Stimulated activated CD4-positive, alpha-beta T cell treated with anti-CD3 and anti-CD28 coated beads, Interleukin-4, amount 100 ng/mL, for 1 hour (primary cell): Measurements from ENCODE around the gene RAB3GAP2.
A peak's percentile ranks its signal among the peaks of the same experiment; 100 is the strongest.
"Not testable (repeated sequence)": the region's sequence is repeated elsewhere in the genome, so short reads cannot be mapped to it uniquely, and the experiment has no call there.

ENCODE experiments used
- DNase-seq: peaks from one replicate; pipeline ENCODE4 v3.0.0-alpha.2; 2020

Gene RAB3GAP2

GRCh38 chr1:220272047-220272840 lies at the start of gene RAB3GAP2:
RAB3GAP2 (minus strand) TSS chr1:220272453; CDS start chr1:220272337, 116 bp downstream.
- DNase-seq, result peak; percentile 96

- DNase-seq, result no peak
Measured at GRCh38 chr1:220321758-220322157, 49.5 kb upstream of the RAB3GAP2 start.

- no peak for DNase-seq
Measured at GRCh38 chr1:220320709-220321108, 48.5 kb upstream of the RAB3GAP2 start.

- DNase-seq, result no peak
Measured at GRCh38 chr1:220318673-220319072, 46.4 kb upstream of the RAB3GAP2 start.

- DNase-seq, result no peak
Measured at GRCh38 chr1:220317161-220317560, 44.9 kb upstream of the RAB3GAP2 start.

GRCh38 chr1:220316305-220316704 lies 44.1 kb upstream of the RAB3GAP2 start:
- DNase-seq, result no peak

- no peak for DNase-seq
Measured at GRCh38 chr1:220315070-220315839, 43.0 kb upstream of the RAB3GAP2 start.

- no peak for DNase-seq
Measured at GRCh38 chr1:220313576-220313975, 41.3 kb upstream of the RAB3GAP2 start.

- DNase-seq, result not testable (repeated sequence)
Measured at GRCh38 chr1:220310147-220310546, 37.9 kb upstream of the RAB3GAP2 start.

GRCh38 chr1:220307607-220308006 lies 35.4 kb upstream of the RAB3GAP2 start:
- no peak for DNase-seq

GRCh38 chr1:220306339-220306738 lies 34.1 kb upstream of the RAB3GAP2 start:
- no peak for DNase-seq

GRCh38 chr1:220303871-220304270 lies 31.6 kb upstream of the RAB3GAP2 start:
- no peak for DNase-seq

GRCh38 chr1:220301630-220302029 lies 29.4 kb upstream of the RAB3GAP2 start:
- no peak for DNase-seq

- DNase-seq, result no peak
Measured at GRCh38 chr1:220300442-220301121, 28.3 kb upstream of the RAB3GAP2 start.

- no peak for DNase-seq
Measured at GRCh38 chr1:220299337-220299736, 27.1 kb upstream of the RAB3GAP2 start.

GRCh38 chr1:220298470-220299205 lies 26.4 kb upstream of the RAB3GAP2 start:
- DNase-seq, result no peak

- no peak for DNase-seq
Measured at GRCh38 chr1:220296981-220297380, 24.7 kb upstream of the RAB3GAP2 start.

- no peak for DNase-seq
Measured at GRCh38 chr1:220294846-220295301, 22.6 kb upstream of the RAB3GAP2 start.

GRCh38 chr1:220291580-220291979 lies 19.3 kb upstream of the RAB3GAP2 start:
- DNase-seq, result no peak

- DNase-seq, result no peak
Measured at GRCh38 chr1:220290140-220290761, 18.0 kb upstream of the RAB3GAP2 start.

GRCh38 chr1:220287129-220287528 lies 14.9 kb upstream of the RAB3GAP2 start:
- no peak for DNase-seq

- no peak for DNase-seq
Measured at GRCh38 chr1:220283625-220284024, 11.4 kb upstream of the RAB3GAP2 start.
